Mesothelial cell of epicardium (in vitro differentiated cells): ENCODE results near the gene SPOCK2. TPM values are rescaled to one million over a fixed set of nuclear protein-coding genes. Genes with fewer than 3 reads are reported as not detected.
A peak's percentile ranks its signal among the peaks of the same experiment; 100 is the strongest.

Experiments
- DNase-seq, 2 experiments: peaks; one replicate each; pipeline ENCODE4 v3.0.0; 2021; ENCODE audit warnings: low spot score in 2 of 2; ENCODE audit not compliant: unreplicated experiment in 2 of 2
- H3K27ac Mint-ChIP-seq: 2 replicates; pipeline ENCODE4 v1.8.0; 2021; ENCODE audit warnings: mixed read lengths
- H3K27me3 Mint-ChIP-seq: 2 replicates; pipeline ENCODE4 v1.8.0; 2021; ENCODE audit warnings: low read depth, mixed read lengths
- H3K36me3 Mint-ChIP-seq: 2 replicates; pipeline ENCODE4 v1.8.0; 2021; ENCODE audit warnings: mixed read lengths
- H3K4me1 Mint-ChIP-seq: 2 replicates; pipeline ENCODE4 v1.8.0; 2021; ENCODE audit warnings: mixed read lengths
- H3K4me3 Mint-ChIP-seq: 2 replicates; pipeline ENCODE4 v1.8.0; 2021; ENCODE audit warnings: mild to moderate bottlenecking, moderate library complexity, mixed read lengths
- H3K9me3 Mint-ChIP-seq: 2 replicates; pipeline ENCODE4 v1.8.0; 2021; ENCODE audit warnings: mixed read lengths
- total RNA-seq: library from RNA; stranded (reverse); gene quantifications from 3 replicates; pipeline ENCODE4 v1.2.1, GENCODE V29; 2021
- TF ChIP-seq, protein P1 (sequence below): fragments of 200-600 bp; sonication (generic); IDR thresholded peaks from one replicate; pipeline ENCODE4 v1.5.0; 2021; ENCODE audit warnings: antibody characterized with exemption; ENCODE audit not compliant: unreplicated experiment

SPOCK2 gene
- total RNA-seq, 1 donor from 2014 or later: 28.5 TPM

DNA sequence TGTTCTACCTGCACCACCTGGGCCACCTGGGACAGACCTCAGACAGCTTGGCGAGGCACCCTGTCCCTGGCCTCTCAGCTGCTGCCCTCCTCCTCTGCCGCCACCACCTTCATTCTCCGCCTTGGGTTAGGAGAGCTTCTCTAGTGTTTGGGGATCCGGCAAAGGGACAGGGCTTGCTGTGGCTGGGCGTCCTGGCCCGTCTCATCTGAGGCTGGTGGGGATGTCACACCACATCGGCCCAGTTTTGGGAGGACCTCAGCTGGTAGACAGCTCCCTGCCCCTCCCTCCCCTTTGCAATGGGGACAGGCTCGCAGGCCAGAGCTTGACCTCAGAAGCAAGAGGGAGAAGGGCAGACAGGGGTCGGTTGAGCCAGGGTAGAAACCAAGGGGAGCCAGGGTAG, 26.4 kb downstream of the SPOCK2 start:
- Mint-ChIP-seq H3K27me3 (no peaks in the 10 kb centered on the region), H3K9me3 (no peaks in the 10 kb centered on the region), H3K4me1 (peaks cover 8% of the 10 kb centered on the region)

DNA sequence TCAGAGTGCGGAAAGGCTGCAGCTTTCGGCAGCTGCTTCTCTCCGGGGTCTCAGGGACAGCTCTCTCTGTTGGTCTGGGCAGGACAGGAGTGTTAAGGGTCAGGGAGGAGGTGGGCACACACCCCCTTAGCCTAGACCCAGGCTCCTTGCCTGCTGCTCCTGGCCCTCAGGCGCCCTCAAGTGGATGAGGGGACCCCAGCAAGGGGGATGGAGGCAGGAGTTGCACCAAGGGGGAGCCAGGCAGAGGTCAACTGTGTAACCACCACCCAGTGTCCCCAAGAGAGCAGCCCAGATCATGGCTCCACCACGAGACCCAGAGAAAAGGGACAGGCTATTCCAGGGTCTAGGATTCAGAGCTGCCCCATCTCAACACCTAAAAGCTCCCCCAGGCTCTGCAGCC, 26.9 kb downstream of the SPOCK2 start:
- no peak for DNase-seq
- H3K27ac Mint-ChIP-seq: no peak overlapping the region

More for the DNA sequence above, 26.4 kb downstream of the SPOCK2 start:
- DNase-seq: no peak
- TF ChIP-seq, protein P1, sequence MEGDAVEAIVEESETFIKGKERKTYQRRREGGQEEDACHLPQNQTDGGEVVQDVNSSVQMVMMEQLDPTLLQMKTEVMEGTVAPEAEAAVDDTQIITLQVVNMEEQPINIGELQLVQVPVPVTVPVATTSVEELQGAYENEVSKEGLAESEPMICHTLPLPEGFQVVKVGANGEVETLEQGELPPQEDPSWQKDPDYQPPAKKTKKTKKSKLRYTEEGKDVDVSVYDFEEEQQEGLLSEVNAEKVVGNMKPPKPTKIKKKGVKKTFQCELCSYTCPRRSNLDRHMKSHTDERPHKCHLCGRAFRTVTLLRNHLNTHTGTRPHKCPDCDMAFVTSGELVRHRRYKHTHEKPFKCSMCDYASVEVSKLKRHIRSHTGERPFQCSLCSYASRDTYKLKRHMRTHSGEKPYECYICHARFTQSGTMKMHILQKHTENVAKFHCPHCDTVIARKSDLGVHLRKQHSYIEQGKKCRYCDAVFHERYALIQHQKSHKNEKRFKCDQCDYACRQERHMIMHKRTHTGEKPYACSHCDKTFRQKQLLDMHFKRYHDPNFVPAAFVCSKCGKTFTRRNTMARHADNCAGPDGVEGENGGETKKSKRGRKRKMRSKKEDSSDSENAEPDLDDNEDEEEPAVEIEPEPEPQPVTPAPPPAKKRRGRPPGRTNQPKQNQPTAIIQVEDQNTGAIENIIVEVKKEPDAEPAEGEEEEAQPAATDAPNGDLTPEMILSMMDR: no peak
- Mint-ChIP-seq H3K4me3 (no peak overlapping the region), H3K36me3 (no peaks in the 10 kb centered on the region), H3K27ac (no peak overlapping the region)

DNA sequence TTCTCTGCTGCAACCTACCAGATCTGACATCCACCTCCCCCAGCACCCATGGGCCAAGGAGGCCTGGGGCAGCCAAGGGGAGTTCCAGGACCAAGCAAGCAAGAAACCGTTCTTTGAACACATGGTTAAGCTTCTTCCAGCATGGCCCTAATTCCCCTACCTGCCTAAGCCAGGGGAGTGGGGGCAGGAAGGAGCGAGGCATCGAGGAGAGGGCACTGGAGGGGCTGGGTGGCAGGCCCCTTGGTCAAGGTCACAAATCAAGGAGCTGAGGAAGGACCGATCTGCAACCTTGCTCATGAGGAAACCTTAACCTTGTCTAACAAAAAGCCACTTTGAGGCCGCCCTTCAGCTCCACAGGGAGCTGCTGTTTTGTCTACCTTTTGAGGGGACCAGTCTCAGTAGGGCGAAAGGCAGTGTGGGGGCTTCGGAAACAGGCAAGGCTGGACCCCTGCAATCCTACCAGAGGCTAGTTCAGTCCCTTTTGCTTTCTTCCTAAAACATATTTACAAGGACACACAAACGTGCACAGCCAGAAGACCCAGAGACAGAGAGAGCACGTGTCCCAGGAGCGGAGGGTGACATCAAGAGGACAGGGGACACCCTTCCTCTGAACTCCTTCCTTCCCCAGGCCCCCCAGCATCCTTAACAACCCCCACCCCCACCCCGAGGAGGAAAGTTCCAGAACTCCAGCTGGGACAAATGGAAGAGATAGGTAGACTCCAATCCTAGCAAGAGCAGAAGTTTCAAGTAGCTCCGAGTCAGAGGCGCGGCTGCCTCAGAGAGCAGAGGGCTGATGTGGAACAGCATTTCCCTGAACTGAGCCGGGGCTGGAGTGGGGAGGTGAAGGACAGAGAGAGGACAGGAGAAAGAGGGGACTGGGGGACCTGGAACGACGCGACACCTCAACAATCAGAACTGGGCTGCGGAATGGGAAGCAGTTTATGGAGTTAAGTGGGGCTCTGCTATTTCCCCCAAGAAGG, 28.2 kb downstream of the SPOCK2 start:
- Mint-ChIP-seq H3K27me3 (no peaks in the 10 kb centered on the region), H3K27ac (peak overlapping the region; percentile 22), H3K4me3 (no peak overlapping the region), H3K9me3 (no peaks in the 10 kb centered on the region), H3K4me1 (peaks cover 8% of the 10 kb centered on the region), H3K36me3 (no peaks in the 10 kb centered on the region)
- TF ChIP-seq, protein P1: no peak
- no peak for DNase-seq

More for the DNA sequence above, 26.9 kb downstream of the SPOCK2 start:
- H3K4me3 Mint-ChIP-seq: no peak overlapping the region
- TF ChIP-seq, protein P1: no peak
- peaks cover 8% of the 10 kb centered on the region for H3K4me1 Mint-ChIP-seq
- H3K27me3 Mint-ChIP-seq: no peaks in the 10 kb centered on the region
- no peaks in the 10 kb centered on the region for H3K9me3 Mint-ChIP-seq
- no peaks in the 10 kb centered on the region for H3K36me3 Mint-ChIP-seq

DNA sequence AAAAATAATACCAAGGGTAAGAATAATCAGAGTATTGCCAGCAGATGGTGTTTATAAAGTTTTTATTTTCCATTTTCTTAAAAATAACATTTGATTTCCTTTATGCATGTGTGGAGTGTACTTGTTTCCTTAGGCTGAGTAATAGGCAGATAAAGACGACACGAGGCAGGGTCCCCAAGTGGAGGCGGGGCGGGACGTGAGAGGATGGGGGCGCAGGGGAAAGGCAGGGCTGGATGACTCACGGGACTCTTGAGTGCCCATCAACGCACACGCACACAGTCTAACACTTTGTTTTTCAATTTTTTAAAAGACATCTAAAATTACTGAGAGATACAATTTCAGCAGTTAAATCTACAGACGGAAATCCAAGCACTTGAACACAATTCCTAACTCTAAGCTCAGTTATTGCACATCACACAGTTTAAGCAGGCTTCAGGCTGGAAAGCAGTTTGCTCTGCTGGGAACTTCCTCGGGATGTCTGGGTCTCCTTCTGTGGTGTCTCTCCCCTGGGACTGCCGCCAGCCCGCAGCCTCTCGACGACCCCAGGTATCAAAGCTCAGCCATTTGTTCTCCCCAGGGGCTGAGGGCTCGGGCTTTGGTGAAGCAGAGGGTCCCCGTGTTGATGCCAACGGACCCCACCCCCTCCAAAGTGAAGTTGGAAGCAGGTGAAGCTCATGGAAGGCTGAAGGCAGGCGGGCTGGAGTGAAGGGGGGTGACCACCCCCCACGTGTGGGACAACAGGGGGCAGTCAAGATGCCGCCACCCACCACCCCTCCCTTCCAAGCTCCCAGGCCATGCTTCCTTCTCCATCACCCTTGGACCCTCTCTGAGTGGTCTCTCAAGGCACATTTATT, 29.1 kb downstream of the SPOCK2 start:
- Mint-ChIP-seq H3K36me3 (no peaks in the 10 kb centered on the region), H3K4me1 (peaks cover 8% of the 10 kb centered on the region), H3K27me3 (no peaks in the 10 kb centered on the region), H3K27ac (peak overlapping the region; percentile 40), H3K4me3 (no peak overlapping the region), H3K9me3 (no peaks in the 10 kb centered on the region)
- TF ChIP-seq, protein P1: no peak
- no peak for DNase-seq

DNA sequence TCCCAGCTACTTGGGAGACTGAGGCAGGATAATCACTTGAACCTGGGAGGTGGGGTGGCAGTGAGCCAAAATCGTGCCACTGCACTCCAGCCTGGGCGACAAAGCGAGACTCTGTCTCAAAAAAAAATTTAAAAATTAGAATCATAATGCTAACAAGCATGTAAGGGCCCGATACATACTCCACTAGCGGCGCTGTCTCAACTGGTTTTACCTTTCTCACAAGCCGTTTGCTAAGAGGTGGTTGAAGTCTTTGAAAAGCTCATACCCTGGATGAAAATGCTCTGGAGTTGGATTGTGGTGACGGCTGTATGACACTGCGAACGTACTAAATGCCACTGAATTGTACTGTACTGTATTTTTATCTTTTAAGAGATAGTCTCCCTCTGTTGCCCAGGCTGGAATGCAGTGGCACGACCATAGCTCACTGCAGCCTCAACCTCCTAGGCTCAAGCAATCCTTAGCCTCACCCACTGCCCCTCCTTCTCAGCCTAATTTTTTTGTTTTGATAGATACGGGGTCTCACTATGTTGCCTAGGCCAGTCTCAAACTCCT, 29.9 kb downstream of the SPOCK2 start:
- Mint-ChIP-seq H3K27ac (no peak overlapping the region), H3K4me1 (peaks cover 8% of the 10 kb centered on the region), H3K27me3 (no peaks in the 10 kb centered on the region), H3K36me3 (no peaks in the 10 kb centered on the region), H3K9me3 (no peaks in the 10 kb centered on the region), H3K4me3 (no peak overlapping the region)
- no peak for DNase-seq
- TF ChIP-seq, protein P1: no peak
